Osteocyte (in vitro differentiated cells): Measurements from ENCODE around the gene TFDP2. TPM values are rescaled to one million over a fixed set of nuclear protein-coding genes. Genes with fewer than 3 reads are reported as not detected.
"Not testable (repeated sequence)": the region's sequence is repeated elsewhere in the genome, so short reads cannot be mapped to it uniquely, and the experiment has no call there.

Experiments
- DNase-seq: peaks from one replicate; pipeline ENCODE4 v3.0.0; 2021; ENCODE audit warnings: mixed read lengths; ENCODE audit not compliant: unreplicated experiment; ENCODE audit errors: extremely low spot score
- H3K27ac Mint-ChIP-seq: one replicate; pipeline ENCODE4 v1.8.0; 2021; ENCODE audit warnings: mild to moderate bottlenecking, mixed read lengths; ENCODE audit not compliant: unreplicated experiment
- H3K27me3 Mint-ChIP-seq: one replicate; pipeline ENCODE4 v1.8.0; 2021; ENCODE audit warnings: mixed read lengths; ENCODE audit not compliant: unreplicated experiment
- H3K36me3 Mint-ChIP-seq: one replicate; pipeline ENCODE4 v1.8.0; 2021; ENCODE audit warnings: mixed read lengths; ENCODE audit not compliant: unreplicated experiment
- H3K4me1 Mint-ChIP-seq: one replicate; pipeline ENCODE4 v1.8.0; 2021; ENCODE audit warnings: mixed read lengths; ENCODE audit not compliant: unreplicated experiment
- H3K4me3 Mint-ChIP-seq: one replicate; pipeline ENCODE4 v1.8.0; 2021; ENCODE audit warnings: mild to moderate bottlenecking, moderate library complexity, mixed read lengths; ENCODE audit not compliant: unreplicated experiment
- H3K9me3 Mint-ChIP-seq: one replicate; pipeline ENCODE4 v1.8.0; 2021; ENCODE audit warnings: mixed read lengths; ENCODE audit not compliant: unreplicated experiment
- CTCF ChIP-seq: fragments of 200-600 bp; sonication (generic); IDR thresholded peaks from 2 replicates; pipeline ENCODE4 v1.5.0; 2021; ENCODE audit warnings: antibody characterized with exemption, mild to moderate bottlenecking, moderate library complexity
- total RNA-seq: library from RNA; stranded (reverse); gene quantifications from 2 replicates; pipeline ENCODE4 v1.2.1, GENCODE V29; 2021

TFDP2 gene
- total RNA-seq, 1 donor from 2014 or later: 49.3 TPM

GRCh38 chr3:142007710-142008399 is 141.5 kb downstream of the TFDP2 start:
- no peak for TF ChIP-seq CTCF
- H3K4me3 Mint-ChIP-seq: no peak overlapping the region
- peaks cover 3% of the 10 kb centered on the region for H3K36me3 Mint-ChIP-seq
- no peaks in the 10 kb centered on the region for H3K9me3 Mint-ChIP-seq
- H3K4me1 Mint-ChIP-seq: no peaks in the 10 kb centered on the region
- no peak for DNase-seq
- H3K27me3 Mint-ChIP-seq: no peaks in the 10 kb centered on the region
- H3K27ac Mint-ChIP-seq: no peak overlapping the region

GRCh38 chr3:142004957-142005356 is 144.4 kb downstream of the TFDP2 start:
- not testable (repeated sequence) for DNase-seq, H3K36me3 Mint-ChIP-seq

GRCh38 chr3:142004025-142004424 is 145.3 kb downstream of the TFDP2 start:
- TF ChIP-seq CTCF: no peak
- no peak overlapping the region for H3K27ac Mint-ChIP-seq
- H3K4me3 Mint-ChIP-seq: no peak overlapping the region
- no peaks in the 10 kb centered on the region for H3K9me3 Mint-ChIP-seq
- H3K4me1 Mint-ChIP-seq: peaks cover 6% of the 10 kb centered on the region
- H3K27me3 Mint-ChIP-seq: no peaks in the 10 kb centered on the region
- H3K36me3 Mint-ChIP-seq: peaks cover 7% of the 10 kb centered on the region
- no peak for DNase-seq

More at GRCh38 chr3:142004957-142005356, 144.4 kb downstream of the TFDP2 start:
- H3K27ac Mint-ChIP-seq, H3K4me3 Mint-ChIP-seq, H3K27me3 Mint-ChIP-seq, H3K9me3 Mint-ChIP-seq, H3K4me1 Mint-ChIP-seq: not testable (repeated sequence)

GRCh38 chr3:142003291-142003690 is 146.1 kb downstream of the TFDP2 start:
- Mint-ChIP-seq H3K4me1 (peaks cover 8% of the 10 kb centered on the region), H3K4me3 (no peak overlapping the region), H3K27ac (no peak overlapping the region), H3K36me3 (peaks cover 7% of the 10 kb centered on the region), H3K27me3 (no peaks in the 10 kb centered on the region), H3K9me3 (no peaks in the 10 kb centered on the region)
- DNase-seq: no peak
- TF ChIP-seq CTCF: no peak

- H3K4me3 Mint-ChIP-seq: no peak overlapping the region
- peaks cover 27% of the 10 kb centered on the region for H3K4me1 Mint-ChIP-seq
- peaks cover 7% of the 10 kb centered on the region for H3K36me3 Mint-ChIP-seq
- H3K27me3 Mint-ChIP-seq: no peaks in the 10 kb centered on the region
- no peak overlapping the region for H3K27ac Mint-ChIP-seq
- no peaks in the 10 kb centered on the region for H3K9me3 Mint-ChIP-seq
- TF ChIP-seq CTCF: no peak
- DNase-seq: no peak
Observed at GRCh38 chr3:142000325-142000870, 148.9 kb downstream of the TFDP2 start.
